WTC11 (cell line): ENCODE data around the gene INCA1. TPM values are rescaled to one million over a fixed set of nuclear protein-coding genes. Genes with fewer than 3 reads are reported as not detected.
A peak's percentile ranks its signal among the peaks of the same experiment; 100 is the strongest.

Experiments used
- ATAC-seq: fragments of 200-7000 bp; cut with Tn5 transposase; 2 replicates; pipeline ENCODE4 v1.10.0; 2021; ENCODE audit warnings: mild to moderate bottlenecking, moderate library complexity
- CTCF ChIA-PET: fragments of 300-600 bp; sonication (Branson Sonifier 250); formaldehyde crosslinking; loops from one replicate; lab custom pipeline; 2021; ENCODE audit warnings: antibody characterized with exemption; lab: Charles Lee
- POLR2A ChIA-PET: fragments of 350-600 bp; sonication (Branson Sonifier 250); formaldehyde crosslinking; loops from one replicate; lab custom pipeline; 2021; ENCODE audit warnings: antibody characterized with exemption; lab: Charles Lee
- DNase-seq: peaks from one replicate; pipeline ENCODE4 v3.0.0; 2021; ENCODE audit warnings: low spot score
- H3K27ac Mint-ChIP-seq: 2 replicates; pipeline ENCODE4 v1.8.0; 2021; ENCODE audit warnings: mixed read lengths
- H3K27me3 Mint-ChIP-seq: 2 replicates; pipeline ENCODE4 v1.8.0; 2021; ENCODE audit warnings: low read depth, mild to moderate bottlenecking, moderate library complexity, mixed read lengths
- H3K36me3 Mint-ChIP-seq: 2 replicates; pipeline ENCODE4 v1.8.0; 2021; ENCODE audit warnings: mixed read lengths
- H3K4me1 Mint-ChIP-seq: 2 replicates; pipeline ENCODE4 v1.8.0; 2022; ENCODE audit warnings: mixed read lengths
- H3K4me3 Mint-ChIP-seq: 2 replicates; pipeline ENCODE4 v1.8.0; 2021; ENCODE audit warnings: mild to moderate bottlenecking, moderate library complexity, mixed read lengths
- H3K9me3 Mint-ChIP-seq: 2 replicates; pipeline ENCODE4 v1.8.0; 2021; ENCODE audit warnings: mixed read lengths
- CDX4 ChIP-seq: fragments of 250-450 bp; sonication (Bioruptor Pico); IDR thresholded peaks from 2 replicates; pipeline ENCODE4 v1.9.0; 2021; ENCODE audit warnings: moderate library complexity, mild to moderate bottlenecking, inconsistent platforms, borderline replicate concordance
- CTCF ChIP-seq: fragments of 200-600 bp; IDR thresholded peaks from 2 replicates; pipeline ENCODE4 v1.8.0; 2022; ENCODE audit warnings: antibody characterized with exemption
- E2F1 ChIP-seq: sonication (generic); formaldehyde crosslinking; IDR thresholded peaks from 2 replicates; pipeline ENCODE4 v1.8.0; 2022; ENCODE audit warnings: mild to moderate bottlenecking, missing genetic modification reagents
- E2F5 ChIP-seq: sonication (generic); formaldehyde crosslinking; IDR thresholded peaks from 2 replicates; pipeline ENCODE4 v1.8.1; 2022; ENCODE audit warnings: mild to moderate bottlenecking, moderate library complexity, missing genetic modification reagents
- HMGA2 ChIP-seq: fragments of 250-450 bp; sonication (Bioruptor Pico); IDR thresholded peaks from 2 replicates; pipeline ENCODE4 v1.4.0; 2021; ENCODE audit warnings: mild to moderate bottlenecking, moderate library complexity
- IRF1 ChIP-seq: sonication (generic); formaldehyde crosslinking; IDR thresholded peaks from 2 replicates; pipeline ENCODE4 v1.8.0; 2023; ENCODE audit warnings: missing genetic modification reagents
- MLX ChIP-seq: sonication (generic); formaldehyde crosslinking; IDR thresholded peaks from 2 replicates; pipeline ENCODE4 v1.8.1; 2023; ENCODE audit warnings: mild to moderate bottlenecking, missing genetic modification reagents, moderate library complexity
- NR2C2 ChIP-seq: sonication (generic); formaldehyde crosslinking; IDR thresholded peaks from 2 replicates; pipeline ENCODE4 v1.8.0; 2022; ENCODE audit warnings: mild to moderate bottlenecking, missing genetic modification reagents
- PRDM15 ChIP-seq: sonication (generic); formaldehyde crosslinking; IDR thresholded peaks from 2 replicates; pipeline ENCODE4 v1.8.0; 2022; ENCODE audit warnings: missing genetic modification reagents
- PREB ChIP-seq: sonication (generic); formaldehyde crosslinking; IDR thresholded peaks from 2 replicates; pipeline ENCODE4 v1.8.1; 2022; ENCODE audit warnings: mild to moderate bottlenecking, missing genetic modification reagents, moderate library complexity, borderline replicate concordance
- SOX15 ChIP-seq: fragments of 250-450 bp; sonication (Bioruptor Pico); IDR thresholded peaks from 2 replicates; pipeline ENCODE4 v1.9.0; 2021; ENCODE audit warnings: mild to moderate bottlenecking
- TEAD1 ChIP-seq: sonication (generic); formaldehyde crosslinking; IDR thresholded peaks from 2 replicates; pipeline ENCODE4 v1.8.0; 2022; ENCODE audit warnings: mild to moderate bottlenecking, missing genetic modification reagents
- ZNF263 ChIP-seq: sonication (generic); formaldehyde crosslinking; IDR thresholded peaks from 2 replicates; pipeline ENCODE4 v1.8.1; 2022; ENCODE audit warnings: low read depth, mild to moderate bottlenecking, moderate library complexity, missing genetic modification reagents
- ZNF532 ChIP-seq: fragments of 250-450 bp; sonication (Bioruptor Pico); IDR thresholded peaks from 2 replicates; pipeline ENCODE4 v1.9.0; 2021; ENCODE audit warnings: mild to moderate bottlenecking, borderline replicate concordance
- total RNA-seq: library from RNA; stranded (reverse); gene quantifications from 3 replicates; pipeline ENCODE4 v1.2.3, GENCODE V29; 2021

Gene INCA1
- total RNA-seq, 1 experiment from 2014 or later: 0.61 TPM

GRCh38 chr17:4986403-4986802 lies 10.9 kb downstream of the INCA1 start:
- Mint-ChIP-seq H3K27ac (no peak overlapping the region), H3K9me3 (no peaks in the 10 kb centered on the region), H3K36me3 (no peaks in the 10 kb centered on the region), H3K4me3 (peak overlapping the region; percentile 77), H3K4me1 (peaks cover 25% of the 10 kb centered on the region), H3K27me3 (peaks cover 41% of the 10 kb centered on the region)
- ATAC-seq (no peak), DNase-seq (no peak)
- POLR2A ChIA-PET: interaction anchor here (0.6 to 3.0 kb wide), 4 partner anchors 11 to 34 kb away, joined by 3 to 12 read pairs (median 3); partner anchors contain the start of genes INCA1 and KIF1C
- TF ChIP-seq SOX15 (CRISPR knock-in tag) (no peak), PREB (CRISPR knock-in tag) (no peak)
- CTCF ChIA-PET: interaction anchor here (0.6 to 4.0 kb wide), 14 partner anchors 10 to 670 kb away, joined by 3 to 27 read pairs (median 5); partner anchors contain the start of genes INCA1, KIF1C and SPAG7

- POLR2A ChIA-PET: no interaction called here
- TF ChIP-seq HMGA2 (CRISPR knock-in tag): no peak
- TF ChIP-seq CDX4: no peak
- TF ChIP-seq NR2C2 (CRISPR knock-in tag): no peak
- no peak for TF ChIP-seq PRDM15
- TF ChIP-seq TEAD1: no peak
- no peak for TF ChIP-seq MLX
- no peak for TF ChIP-seq E2F1 (CRISPR knock-in tag)
- TF ChIP-seq ZNF532 (CRISPR knock-in tag): no peak
- TF ChIP-seq ZNF263 (CRISPR knock-in tag): no peak
- TF ChIP-seq E2F5 (CRISPR knock-in tag): no peak
- no peak for TF ChIP-seq CTCF
- TF ChIP-seq IRF1 (CRISPR knock-in tag): no peak
- peaks cover 15% of the 10 kb centered on the region for H3K4me1 Mint-ChIP-seq
- DNase-seq (no peak), ATAC-seq (no peak)
- H3K36me3 Mint-ChIP-seq: no peaks in the 10 kb centered on the region
- H3K4me3 Mint-ChIP-seq: no peak overlapping the region
- CTCF ChIA-PET: no interaction called here
- peaks cover 37% of the 10 kb centered on the region for H3K27me3 Mint-ChIP-seq
- no peaks in the 10 kb centered on the region for H3K9me3 Mint-ChIP-seq
- H3K27ac Mint-ChIP-seq: no peak overlapping the region
Measured at GRCh38 chr17:4982305-4982704, 15.0 kb downstream of the INCA1 start.
